ENCODE results near the gene TMEM179B. TPM values are rescaled to one million over a fixed set of nuclear protein-coding genes. Genes with fewer than 3 reads are reported as not detected.

TMEM179B gene
- total RNA-seq, 1 experiment from 2014 or later = 51.6 TPM

GRCh38 chr11:62787005-62787759 lies at the start of gene TMEM179B (continued):
- TF ChIP-seq TCF7L2 (IDR thresholded peaks at IDR 0.05; ENCODE audit: borderline replicate concordance, extremely low read depth, insufficient read depth, insufficient read length) = peak; percentile 27
- TF ChIP-seq EGR1 (IDR thresholded peaks at IDR 0.05; ENCODE audit: low read depth) = no peak
- TF ChIP-seq SP1 (IDR thresholded peaks at IDR 0.05; ENCODE audit: low read depth) = no peak

GRCh38 chr11:62747475-62748160 lies 39.6 kb upstream of the TMEM179B start:
- ChIA-PET POLR2A (interaction anchor here (1.2 kb wide), 1 partner anchor 13 kb away, joined by 3 read pairs; the partner anchor contains the start of gene POLR2G), RAD21 (ENCODE audit: low non-redundant PET in 1 of 2, low total read pairs in 2 of 2, uncharacterized antibody in 2 of 2, unreplicated experiment in 2 of 2) (no interaction called here), CTCF (no interaction called here)
- H3K9me2 ChIP-seq (ENCODE audit: insufficient read depth) = no peaks in the 10 kb centered on the region
- TF ChIP-seq RAD21 (IDR thresholded peaks at IDR 0.05; ENCODE audit: low read depth) = no peak
- no peak for TF ChIP-seq EZH2phosphoT487 (IDR thresholded peaks at IDR 0.05; ENCODE audit: borderline replicate concordance)
- TF ChIP-seq ATF3 (IDR thresholded peaks at IDR 0.05) = no peak
- no peak for TF ChIP-seq FOSL1 (IDR thresholded peaks at IDR 0.05; ENCODE audit: low read depth)
- TF ChIP-seq REST (IDR thresholded peaks at IDR 0.05; ENCODE audit: low read depth) = no peak
- no peak for TF ChIP-seq ZBTB33 (IDR thresholded peaks at IDR 0.05; ENCODE audit: extremely low read depth, insufficient replicate concordance, low read length)
- no peak for TF ChIP-seq ZNF274 (IDR thresholded peaks at IDR 0.05; ENCODE audit: low read depth, low read length)
- TF ChIP-seq ZFX (IDR thresholded peaks at IDR 0.05) = no peak
- no peak for TF ChIP-seq EZH2 (IDR thresholded peaks at IDR 0.05)
- no peak for TF ChIP-seq SRF (IDR thresholded peaks at IDR 0.05; ENCODE audit: low read depth)
- TF ChIP-seq YY1 (IDR thresholded peaks at IDR 0.05; ENCODE audit: extremely low read depth, insufficient replicate concordance, low read depth, low read length) = no peak
- TF ChIP-seq SP1 (IDR thresholded peaks at IDR 0.05; ENCODE audit: low read depth) = no peak
- TF ChIP-seq JUND (IDR thresholded peaks at IDR 0.05) = no peak
- no TSS peak for BruUV-seq (replicated peaks)
- no peaks in the 10 kb centered on the region for H3K36me3 ChIP-seq (ENCODE audit: control insufficient read depth in 1 of 2, insufficient read depth in 2 of 2, low read length in 2 of 2)
- H3K9ac ChIP-seq (ENCODE audit: low read length) = no peak overlapping the region
- no peaks in the 10 kb centered on the region for H4K20me1 ChIP-seq (ENCODE audit: insufficient read depth)
- H3K79me2 ChIP-seq (ENCODE audit: insufficient read depth, low read length) = no peaks in the 10 kb centered on the region
- H3K4me1 ChIP-seq (ENCODE audit: control insufficient read depth in 1 of 2, insufficient read depth in 2 of 2, low read length in 2 of 2) = no peaks in the 10 kb centered on the region; a peak in 1 of 4 replicates
- DNase-seq (ENCODE audit: low read depth, low spot score) (no peak), ATAC-seq (no peak)
- no peak overlapping the region for H3K4me2 ChIP-seq (ENCODE audit: low read length)
- intact Hi-C loops (cut with micrococcal nuclease) = no loop called here
- H3K27ac ChIP-seq (ENCODE audit: low read depth, low read length) = no peak overlapping the region
- H2AFZ ChIP-seq (ENCODE audit: low read depth, low read length, poor library complexity, severe bottlenecking) = no peak overlapping the region
- H3K4me3 ChIP-seq (replicated peaks in 1 of 2; ENCODE audit: low read depth in 1 of 2, low read length in 2 of 2) = no peak overlapping the region
- no peaks in the 10 kb centered on the region for H3K27me3 ChIP-seq (ENCODE audit: insufficient read depth, low read length)
- no peaks in the 10 kb centered on the region for H3K9me3 ChIP-seq (ENCODE audit: control insufficient read depth in 1 of 2, insufficient read depth in 1 of 2, low read depth in 1 of 2, low read length in 2 of 2)
